Activated CD4-positive, alpha-beta T cell treated with anti-CD3 and anti-CD28 coated beads for 48 hours (primary cell): ENCODE results near the gene PLCB4.

Experiments used
- DNase-seq: peaks from one replicate; pipeline ENCODE4 v3.0.0-alpha.2; 2020

Gene PLCB4

DNA sequence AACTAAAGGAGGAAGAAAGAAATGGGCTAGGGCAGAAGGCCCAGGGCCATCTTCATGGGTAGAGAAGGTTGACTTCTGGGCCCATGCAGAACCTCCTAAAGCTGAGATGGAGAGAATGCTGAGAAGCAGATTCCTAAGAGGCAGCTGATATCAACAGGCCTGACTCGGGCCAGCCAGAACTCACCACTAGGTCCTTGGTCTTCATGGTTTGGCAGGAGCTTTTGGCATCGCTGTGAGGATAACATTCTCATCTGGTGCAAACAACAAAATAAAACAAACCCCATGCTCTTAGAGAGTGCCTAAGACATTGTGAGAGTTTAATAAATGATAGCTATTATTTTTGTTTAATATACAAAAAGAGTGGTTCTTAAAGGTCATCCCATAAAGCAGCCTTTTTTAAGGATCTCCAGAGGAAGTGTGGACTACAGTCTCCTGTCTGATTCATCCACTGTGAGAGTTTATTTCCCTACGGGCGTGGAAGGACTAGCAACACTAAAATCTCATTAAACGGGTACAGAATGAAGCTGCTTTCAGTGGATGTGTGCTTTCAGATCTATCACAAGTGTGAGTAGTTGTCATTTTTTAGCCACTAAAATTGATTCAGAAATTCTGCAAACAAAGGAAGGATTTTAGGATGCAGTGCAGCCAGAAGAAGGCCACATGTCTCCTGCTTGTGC is 160.0 kb downstream of the PLCB4 start:
- no peak for DNase-seq

DNA sequence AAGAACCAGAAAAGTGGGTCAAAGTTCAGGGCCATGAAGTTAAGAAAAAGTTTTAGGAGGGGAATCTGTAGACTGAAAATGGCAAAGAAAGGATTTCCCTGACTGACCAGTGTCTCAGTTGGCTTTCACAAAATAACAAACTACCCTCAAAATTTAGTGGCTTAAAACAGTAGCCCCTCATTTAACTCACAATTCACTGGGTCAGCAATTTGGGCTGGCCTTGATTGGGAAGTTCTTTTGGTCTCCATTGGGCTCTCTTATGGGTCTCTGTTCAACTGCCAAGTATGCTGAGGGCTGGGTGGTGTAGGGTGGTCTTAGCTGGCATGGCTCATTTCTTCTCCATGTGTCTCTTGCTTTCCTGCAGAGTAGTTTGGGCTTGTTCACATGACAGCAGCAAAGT is 161.5 kb downstream of the PLCB4 start:
- no peak for DNase-seq

DNA sequence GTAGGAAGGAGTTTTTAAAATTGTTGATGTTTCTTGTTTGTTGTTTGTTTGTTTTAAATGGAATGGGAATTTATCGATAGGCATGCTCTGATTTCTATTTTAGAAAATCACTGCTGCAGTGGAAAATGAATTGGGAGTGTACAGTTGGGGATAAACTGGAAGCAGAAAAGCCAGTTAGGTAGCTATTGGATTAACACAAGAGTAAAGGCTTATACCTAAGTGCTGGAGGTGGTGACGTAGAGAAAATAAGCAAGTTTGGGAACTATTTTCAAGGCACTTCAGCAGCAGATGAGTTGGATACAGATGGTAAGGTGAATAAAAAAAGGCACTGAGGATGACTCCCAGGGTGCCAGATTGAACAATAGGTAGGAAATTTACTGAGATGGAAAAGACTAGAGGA is 164.9 kb downstream of the PLCB4 start:
- no peak for DNase-seq

DNA sequence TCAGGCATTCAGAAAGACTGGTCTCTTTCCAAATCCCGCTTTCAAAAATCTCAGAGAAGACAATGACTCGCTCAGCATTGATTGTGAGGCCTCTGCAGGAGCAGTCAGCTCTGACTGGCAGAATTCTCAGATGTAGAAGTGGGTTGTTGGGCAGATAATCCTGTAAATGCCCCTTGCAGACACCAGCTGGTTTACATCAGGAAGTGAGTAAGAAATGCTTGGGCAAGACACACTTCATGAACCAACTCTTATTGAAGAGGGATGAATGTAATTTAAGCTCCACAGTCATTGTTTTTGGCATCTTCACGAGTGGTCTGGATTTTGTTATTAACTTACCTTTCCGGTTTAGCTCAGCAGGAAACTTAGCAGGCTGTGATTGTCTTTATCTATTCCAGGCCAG is 166.6 kb downstream of the PLCB4 start:
- no peak for DNase-seq

DNA sequence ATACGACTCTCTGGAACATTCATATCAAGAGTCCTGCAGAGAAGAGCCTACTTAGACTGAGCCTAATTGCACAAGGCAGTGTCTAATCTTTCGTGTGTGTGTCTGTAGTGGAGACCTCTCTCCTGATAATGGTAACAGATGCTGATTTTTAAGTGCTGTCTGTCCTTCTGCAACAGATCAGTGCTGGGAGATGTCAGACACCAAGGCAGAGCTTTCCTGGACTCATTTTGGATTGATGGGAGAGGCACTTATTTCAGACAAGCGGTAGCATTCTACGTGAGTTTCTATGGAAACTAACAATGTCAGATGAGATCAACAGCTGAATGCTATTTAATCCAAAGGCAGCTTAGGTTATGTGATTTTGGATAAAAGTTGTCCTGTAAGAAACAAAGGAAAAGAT is 167.6 kb downstream of the PLCB4 start:
- DNase-seq = no peak

DNA sequence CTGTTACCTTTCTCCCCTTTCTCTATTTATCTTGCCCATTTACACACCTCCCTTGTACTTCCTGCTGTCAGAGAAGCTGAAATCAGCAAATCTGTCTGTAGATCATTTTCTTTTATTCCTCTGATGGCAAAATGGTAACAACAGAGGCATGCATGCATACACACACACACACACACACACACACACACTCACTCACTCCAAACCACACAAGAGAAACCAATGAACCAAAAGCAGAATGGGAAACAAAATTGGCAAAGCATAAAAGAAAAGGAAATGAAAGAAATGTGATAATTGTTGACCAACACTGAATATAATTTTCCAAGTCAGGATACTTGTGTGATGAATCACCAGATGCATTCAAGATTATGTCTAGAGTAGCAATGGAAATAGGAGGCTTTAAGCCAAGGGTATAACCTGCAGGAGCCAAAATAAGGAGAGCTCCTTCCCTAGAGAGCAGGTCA is 172.4 kb downstream of the PLCB4 start:
- no peak for DNase-seq

DNA sequence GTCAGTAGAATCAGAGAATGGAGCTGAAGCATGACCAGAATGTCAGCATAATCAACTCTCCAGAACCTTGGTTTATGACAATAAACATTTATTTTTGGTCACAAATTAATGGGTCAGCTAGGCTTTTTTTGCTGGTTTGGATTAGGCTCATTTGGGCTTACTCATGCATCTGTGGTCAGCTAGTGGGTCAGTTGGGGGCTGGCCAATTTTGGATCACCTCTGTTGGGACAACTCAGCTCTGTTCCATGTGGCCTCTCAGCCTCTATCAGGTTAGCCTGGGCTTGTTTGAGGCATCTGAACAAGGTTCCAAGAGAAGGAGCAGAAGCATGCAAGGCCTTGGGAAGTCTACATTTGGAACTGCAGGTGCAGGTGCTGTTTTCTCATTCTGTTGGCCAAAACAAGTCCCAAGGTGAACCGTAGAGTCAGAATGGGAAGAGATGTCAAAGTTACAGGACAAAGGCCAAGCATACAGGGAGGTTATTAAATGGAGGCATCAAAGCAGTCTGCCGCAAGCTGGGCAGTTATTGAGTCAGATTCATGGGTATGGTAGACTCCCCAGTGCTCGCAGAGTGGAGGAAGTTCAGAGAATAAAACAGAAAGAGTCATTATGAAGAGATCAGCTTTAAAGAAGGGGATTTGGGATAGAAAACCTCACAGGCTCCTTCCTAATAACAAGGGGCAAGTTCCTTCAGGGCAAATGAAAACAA is 173.0 kb downstream of the PLCB4 start:
- no peak for DNase-seq

DNA sequence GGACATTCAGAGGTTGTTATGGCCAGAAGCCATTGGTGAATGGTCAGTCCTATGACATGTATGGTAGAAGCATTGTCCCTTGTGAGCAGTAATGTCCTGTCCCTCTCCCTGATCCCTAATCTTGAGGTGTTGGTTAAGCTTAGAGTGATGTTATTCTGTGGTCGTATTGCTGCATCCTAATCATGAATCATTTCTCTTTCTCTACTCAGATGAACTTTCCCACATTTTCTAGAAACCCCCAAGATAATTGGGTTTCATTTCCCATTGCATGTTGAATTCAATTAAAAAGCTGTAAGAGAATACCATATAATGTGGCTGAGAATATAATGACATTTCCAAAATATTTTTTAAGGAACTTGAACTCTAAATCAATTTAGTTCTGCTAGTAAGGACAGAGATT is 175.1 kb downstream of the PLCB4 start:
- DNase-seq = no peak

DNA sequence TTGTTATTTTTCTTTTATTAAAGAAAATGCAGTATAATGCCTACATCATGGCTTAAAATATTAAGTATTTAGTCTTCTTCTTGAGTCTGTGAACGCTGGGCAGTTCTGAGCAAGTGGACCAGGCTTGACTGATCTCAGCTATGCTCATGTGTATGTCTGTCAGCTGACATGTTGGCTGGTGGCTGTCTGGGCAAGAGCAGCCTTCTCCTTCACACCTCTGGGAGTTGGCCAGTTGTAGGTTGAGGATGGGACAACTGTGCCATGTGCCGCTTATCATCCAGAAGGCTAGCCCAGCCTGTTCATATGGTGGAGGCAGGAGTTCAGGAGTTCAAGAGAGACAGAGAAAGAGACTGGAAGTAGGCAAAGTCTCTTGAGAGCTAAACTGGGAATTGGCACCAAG is 175.9 kb downstream of the PLCB4 start:
- DNase-seq = no peak

DNA sequence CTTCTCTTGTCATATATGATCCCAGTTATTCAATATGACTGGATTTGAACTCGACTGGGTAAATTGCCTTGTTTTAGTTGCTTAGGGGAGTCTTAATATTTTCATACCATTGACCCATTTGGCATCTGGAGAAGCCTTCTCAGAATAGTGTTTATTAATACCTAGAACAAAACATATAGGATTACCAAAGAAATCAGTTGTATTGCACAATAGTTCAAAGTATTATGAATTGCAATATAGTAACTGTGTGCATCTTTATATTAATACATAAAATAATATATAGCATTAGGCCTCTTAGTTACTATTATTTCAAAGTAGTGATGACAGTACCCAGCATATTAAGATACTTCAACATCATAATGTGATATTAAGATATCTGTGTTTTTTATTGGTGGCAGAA is 177.8 kb downstream of the PLCB4 start:
- DNase-seq = no peak

DNA sequence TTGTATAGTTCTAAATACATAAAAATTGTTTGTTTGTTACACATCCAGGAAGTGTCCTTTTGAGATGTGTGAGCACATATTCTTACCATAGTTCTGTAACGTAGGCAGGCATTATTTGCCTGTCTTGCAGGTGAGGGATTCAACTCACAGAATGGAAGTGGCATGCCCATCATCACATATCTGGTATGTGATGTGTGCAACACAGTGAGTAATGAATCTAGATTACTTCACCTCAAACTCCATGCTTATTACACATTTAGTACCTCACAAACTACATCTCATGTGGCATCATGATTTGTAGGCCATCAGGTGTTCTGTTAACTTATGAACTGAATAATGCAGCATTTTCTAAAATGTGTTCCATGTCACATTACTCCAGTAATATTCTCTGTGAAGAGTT is 181.6 kb downstream of the PLCB4 start:
- DNase-seq = no peak

DNA sequence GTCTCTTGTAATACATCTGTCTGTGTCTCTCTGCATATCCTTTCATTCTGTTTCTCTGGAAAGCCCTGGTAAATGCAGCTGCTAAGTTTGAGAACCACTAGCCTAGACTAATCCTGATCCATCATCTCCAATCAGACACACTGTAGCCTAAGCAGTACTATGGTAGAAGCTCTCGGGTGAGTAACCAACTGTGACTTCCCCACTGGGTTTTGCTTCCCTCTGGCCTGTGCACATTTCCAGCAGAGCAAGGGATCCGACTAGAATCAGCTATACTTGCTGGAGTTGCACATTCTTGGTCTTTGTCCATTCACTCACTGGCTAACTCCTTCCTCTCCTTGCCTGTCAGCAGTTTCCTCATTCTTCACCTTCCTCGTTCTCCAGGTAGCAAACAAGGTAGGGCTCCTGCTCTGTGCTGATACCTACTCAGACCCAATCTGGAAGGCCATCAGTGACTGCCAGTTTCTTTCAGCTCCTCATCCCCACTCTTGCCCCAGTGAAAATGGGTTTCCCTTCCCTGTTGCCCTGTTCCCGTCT is 184.2 kb downstream of the PLCB4 start:
- DNase-seq = no peak

DNA sequence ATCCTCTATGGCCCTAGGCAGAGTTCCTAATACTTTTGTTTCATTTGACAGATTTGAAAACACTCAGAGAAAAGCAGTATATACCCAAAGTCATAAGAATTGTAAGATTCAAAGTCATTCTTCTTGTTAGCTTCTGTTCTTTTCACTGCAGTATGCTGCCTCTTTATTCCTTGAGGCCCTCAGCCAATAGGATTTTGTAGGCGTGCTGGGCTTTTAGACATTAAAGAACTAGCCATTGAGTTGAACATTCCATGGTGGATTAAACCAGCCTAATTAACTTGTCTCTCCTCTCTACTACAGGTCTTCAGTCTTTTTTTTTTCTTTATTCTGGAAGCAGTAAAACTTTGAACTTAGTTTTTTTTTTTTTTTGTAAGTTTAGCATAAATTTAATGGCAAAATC is 186.3 kb downstream of the PLCB4 start:
- DNase-seq = no peak

DNA sequence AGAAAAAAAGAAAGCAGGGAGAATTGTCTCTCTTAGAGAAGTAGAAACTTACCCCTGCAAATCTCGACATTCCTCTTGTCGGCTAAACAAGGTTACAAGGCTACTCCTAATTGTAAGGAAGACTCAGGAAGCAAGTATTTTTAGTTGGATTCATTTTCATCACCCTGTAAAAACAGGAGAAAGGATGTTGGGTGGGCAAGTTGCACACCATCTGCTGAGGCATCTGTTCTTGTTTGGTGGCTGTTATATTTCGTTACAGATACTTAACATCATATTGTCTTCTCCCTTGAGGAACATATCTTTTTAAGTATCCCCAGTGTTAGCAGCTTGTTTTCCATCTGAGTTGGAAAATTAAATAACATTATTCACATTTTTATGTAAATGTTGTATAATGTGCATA is 187.5 kb downstream of the PLCB4 start:
- no peak for DNase-seq

DNA sequence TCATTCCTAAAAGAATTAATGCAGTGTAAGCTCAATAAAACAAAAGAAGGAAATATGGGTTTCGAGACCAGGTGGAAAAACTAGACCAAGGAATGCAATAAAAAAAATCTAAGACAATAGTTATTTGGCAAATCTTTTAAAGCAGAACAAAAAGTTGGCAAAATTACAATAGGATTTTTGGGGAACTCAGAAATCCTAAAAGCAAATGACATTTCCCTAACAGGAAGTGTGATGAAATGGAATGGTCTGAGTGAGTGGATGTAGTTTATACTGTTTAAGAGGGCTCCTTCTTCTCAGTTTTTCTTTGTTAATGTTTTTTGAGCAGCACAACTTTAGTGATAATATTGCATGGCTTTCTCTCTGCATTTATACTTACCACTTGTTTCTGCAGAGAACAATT is 190.0 kb downstream of the PLCB4 start:
- no peak for DNase-seq

DNA sequence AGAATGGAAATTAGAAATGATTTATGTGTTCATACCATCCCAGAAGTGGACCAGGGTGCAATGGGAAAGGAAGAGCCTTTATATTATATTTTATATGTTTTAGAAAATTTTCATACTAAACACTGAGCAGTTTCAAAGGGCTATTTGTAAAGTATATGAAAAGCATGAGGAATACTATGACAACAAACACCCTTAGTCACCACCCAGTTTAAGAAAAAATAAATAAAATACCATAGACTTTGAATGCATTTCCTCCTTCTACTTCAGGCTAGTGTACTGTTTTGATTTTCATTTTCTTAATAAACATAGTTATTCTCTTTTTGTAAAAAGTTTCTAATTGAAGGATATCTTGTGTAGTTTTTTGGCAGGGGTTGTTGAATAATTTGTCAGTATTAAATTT is 191.1 kb downstream of the PLCB4 start:
- DNase-seq = no peak

DNA sequence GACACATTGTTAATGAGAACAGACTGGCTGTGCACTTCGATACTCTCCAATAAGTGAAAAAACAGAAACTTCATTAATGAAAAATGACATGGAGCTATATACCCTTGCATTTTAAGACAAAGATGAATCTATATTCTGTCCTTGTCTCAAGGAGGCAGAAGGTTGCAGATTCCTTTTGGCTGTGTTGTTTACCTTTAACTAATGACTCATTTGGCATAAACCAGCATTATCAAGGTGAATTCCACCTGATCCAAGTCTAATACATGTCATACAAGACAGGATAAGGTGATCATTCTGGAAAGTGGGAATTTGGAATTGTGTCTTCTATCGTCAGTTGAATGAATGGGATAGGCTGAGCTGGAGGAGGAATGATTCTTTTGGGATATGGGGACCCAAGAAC is 192.9 kb downstream of the PLCB4 start:
- DNase-seq = no peak

DNA sequence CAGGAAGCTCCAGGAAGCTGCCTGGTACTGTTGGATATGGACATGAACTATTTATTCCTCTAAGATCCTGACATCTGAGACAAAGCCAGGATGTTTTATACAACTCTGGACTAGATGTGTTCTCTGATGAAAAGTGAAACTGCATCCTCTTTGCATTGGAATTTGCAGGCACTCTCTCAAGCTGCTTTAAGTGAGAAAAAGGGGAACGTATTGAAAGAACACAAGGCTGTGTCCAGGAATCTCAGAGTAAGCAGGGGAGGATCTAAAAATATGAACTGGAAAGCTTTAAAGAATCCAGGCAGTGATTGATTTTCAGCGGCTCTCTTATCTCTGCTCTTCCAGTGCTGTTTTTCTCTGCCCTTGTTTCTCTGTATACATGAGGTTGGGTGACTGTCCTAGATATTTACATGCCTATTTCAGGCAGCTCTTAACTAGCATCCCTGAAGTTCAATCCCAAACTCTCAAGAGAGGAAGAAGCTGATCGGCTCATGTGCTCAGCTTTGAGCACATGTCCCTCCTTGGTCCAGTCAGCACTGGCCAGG is 193.8 kb downstream of the PLCB4 start:
- DNase-seq = no peak

DNA sequence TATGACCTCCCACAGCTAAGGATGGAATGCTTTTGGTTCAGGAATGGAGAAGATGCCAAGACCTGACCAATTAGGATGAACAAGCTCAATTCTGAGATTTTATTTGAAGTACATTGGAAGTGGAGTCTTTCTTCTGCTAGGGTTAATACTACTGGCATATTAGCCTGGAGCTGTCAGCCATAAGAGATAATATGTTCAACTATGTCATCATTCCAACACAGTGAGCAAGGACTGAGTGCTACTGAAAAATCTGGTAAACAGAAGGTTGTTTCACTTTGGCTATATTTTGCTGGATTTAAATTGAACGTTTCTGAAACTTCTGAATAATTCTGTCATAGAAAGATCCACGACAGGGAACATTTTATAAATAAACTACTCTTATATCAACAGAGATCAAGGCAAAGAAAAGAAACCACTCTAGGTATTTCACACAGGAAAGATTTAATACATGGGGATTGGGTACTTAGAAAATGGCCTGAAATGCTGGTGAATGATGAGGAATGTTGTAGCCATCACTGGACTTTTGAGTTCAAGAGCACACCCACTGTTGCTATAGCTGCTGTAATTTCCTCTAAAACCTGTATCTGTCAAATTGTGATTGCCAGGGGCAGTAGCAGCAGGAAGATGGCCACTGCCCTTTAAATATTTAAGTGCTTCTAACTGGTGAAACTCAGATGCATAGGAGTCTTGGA is 200.5 kb downstream of the PLCB4 start:
- DNase-seq = no peak

DNA sequence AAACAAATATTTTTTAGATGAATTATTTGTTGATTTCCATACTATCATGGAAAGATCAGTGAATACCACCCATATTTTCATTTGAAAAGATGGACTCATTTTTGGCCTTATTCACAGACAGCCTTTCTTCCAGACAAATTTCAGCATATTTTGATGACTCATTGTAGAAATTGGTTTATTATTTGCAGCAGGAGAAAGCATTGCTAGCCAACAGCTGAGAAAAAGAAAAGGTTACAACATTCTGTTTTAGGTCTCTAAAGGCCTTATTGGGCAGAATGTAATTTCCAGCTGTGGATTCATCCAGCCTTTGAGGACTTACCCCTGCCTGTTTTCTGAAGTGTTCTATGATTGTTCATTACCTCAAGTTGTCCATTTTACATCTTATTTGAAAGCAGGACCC is 201.9 kb downstream of the PLCB4 start:
- DNase-seq = no peak

DNA sequence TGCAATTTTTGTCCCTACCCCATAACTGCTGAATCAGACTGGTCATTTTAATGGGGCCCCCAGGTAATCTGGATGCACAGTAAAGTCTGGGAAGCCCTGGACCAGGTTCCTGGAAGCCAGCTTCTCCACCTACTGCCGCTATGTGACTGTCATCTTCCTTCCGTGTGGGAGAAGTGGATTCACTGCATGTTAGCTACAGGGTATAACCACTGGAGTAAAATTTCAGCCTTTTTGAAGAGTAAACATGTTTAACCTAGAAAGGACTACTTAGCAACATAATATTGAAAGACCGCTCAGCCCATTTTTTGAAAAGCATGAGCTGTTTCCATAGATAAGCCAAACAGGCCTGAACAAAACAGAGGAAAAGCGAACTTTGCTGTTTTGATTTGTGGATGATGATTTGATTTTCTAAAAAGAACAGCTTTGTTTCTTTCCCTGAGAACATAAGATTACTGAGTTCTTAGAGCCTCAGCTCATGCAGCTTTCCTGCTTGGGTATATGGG is 208.1 kb downstream of the PLCB4 start:
- DNase-seq = no peak

DNA sequence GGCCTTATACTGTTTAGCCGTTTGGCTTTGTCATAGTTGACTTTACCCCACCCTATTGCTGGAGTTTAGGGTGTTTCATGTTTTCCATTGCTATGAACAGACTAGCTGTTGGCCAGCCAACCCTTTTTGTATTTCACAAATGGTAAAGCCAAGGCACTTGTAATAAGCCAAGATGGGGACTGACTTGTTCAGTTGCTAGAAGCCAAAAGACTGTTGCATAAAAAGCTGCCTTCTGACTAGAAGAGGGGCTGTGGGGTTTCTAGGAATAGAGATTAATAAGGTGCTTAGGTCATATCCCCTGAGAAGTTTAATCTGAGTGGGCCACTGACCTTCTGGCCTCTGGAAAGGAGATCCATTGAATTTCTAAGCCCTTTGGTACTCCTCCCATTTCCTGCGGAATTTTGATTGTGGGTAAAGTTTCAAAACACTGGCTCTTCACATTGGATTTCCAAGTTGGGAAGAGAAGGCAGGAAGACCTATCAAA is 211.1 kb downstream of the PLCB4 start:
- DNase-seq = no peak

DNA sequence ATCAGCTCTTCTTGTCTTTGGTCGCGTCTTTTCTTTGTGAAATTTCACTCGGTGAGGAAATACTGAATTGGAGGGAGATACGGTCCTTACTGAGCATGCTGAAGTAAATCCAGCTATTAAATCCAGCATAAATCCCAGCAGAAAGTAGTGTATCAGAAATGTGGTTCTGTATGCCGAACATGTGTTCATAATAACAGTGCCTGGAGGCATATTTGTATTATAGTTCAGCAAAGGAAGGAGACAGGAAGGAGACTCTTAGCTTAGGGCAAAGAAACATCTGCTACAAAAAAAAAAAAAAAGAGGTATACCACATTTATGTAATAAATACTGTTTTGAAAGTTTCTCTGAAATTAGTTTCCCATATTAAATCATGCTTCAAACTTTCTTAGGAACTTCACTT is 211.8 kb downstream of the PLCB4 start:
- no peak for DNase-seq
